H1 (cell line): ENCODE results near the gene BTBD16. TPM values are rescaled to one million over a fixed set of nuclear protein-coding genes. Genes with fewer than 3 reads are reported as not detected.

Experiments
- CTCF ChIA-PET: fragments of 300-600 bp; sonication (Branson Sonifier 250); formaldehyde crosslinking; loops from one replicate; lab custom pipeline; 2021; ENCODE audit not compliant: partially characterized antibody; lab: Charles Lee
- POLR2A ChIA-PET: fragments of 300-600 bp; sonication (Branson Sonifier 250); formaldehyde crosslinking; loops from one replicate; lab custom pipeline; 2021; ENCODE audit warnings: inconsistent platforms; ENCODE audit not compliant: partially characterized antibody; lab: Charles Lee
- DNase-seq, 2 experiments: peaks; one replicate each; pipeline versions ENCODE4 v3.0.0 to v3.0.0-alpha.2; 2010 to 2022; ENCODE audit warnings: low spot score in 2 of 2, low read depth in 1 of 2, mixed read lengths in 1 of 2
- FAIRE-seq: peaks from 2 replicates; lab custom pipeline; 2011; peaks lifted over from hg19 to GRCh38; lab: Jason Lieb, UNC
- H2AFZ ChIP-seq: 2 replicates; pipeline ENCODE4 v1.8.1; 2012; ENCODE audit warnings: low read length, inconsistent platforms
- H2AK5ac ChIP-seq: 2 replicates; pipeline ENCODE4 v1.6.1; 2013; ENCODE audit warnings: low read depth, low read length
- H2BK120ac ChIP-seq: replicated peaks from 2 replicates; pipeline ENCODE3; 2013; ENCODE audit warnings: low read depth, low read length, inconsistent platforms
- H2BK12ac ChIP-seq: 2 replicates; pipeline ENCODE4 v1.6.1; 2013; ENCODE audit warnings: low read depth, low read length
- H2BK15ac ChIP-seq: 2 replicates; pipeline ENCODE4 v1.6.1; 2013; ENCODE audit warnings: low read length
- H2BK20ac ChIP-seq: 2 replicates; pipeline ENCODE4 v1.6.1; 2013; ENCODE audit warnings: low read length
- H2BK5ac ChIP-seq: 2 replicates; pipeline ENCODE4 v1.6.1; 2013; ENCODE audit warnings: low read depth, low read length
- H3K14ac ChIP-seq: 2 replicates; pipeline ENCODE4 v1.6.1; 2013; ENCODE audit warnings: inconsistent platforms; ENCODE audit not compliant: insufficient read length
- H3K18ac ChIP-seq: 2 replicates; pipeline ENCODE4 v1.6.1; 2013; ENCODE audit warnings: low read length; ENCODE audit errors: extremely low read depth
- H3K23ac ChIP-seq: 2 replicates; pipeline ENCODE4 v1.6.1; 2013; ENCODE audit warnings: inconsistent platforms; ENCODE audit not compliant: insufficient read length
- H3K23me2 ChIP-seq: 2 replicates; pipeline ENCODE4 v1.6.1; 2013; ENCODE audit warnings: low read depth, low read length
- H3K27ac ChIP-seq: 2 replicates; pipeline ENCODE4 v1.6.1; 2011; ENCODE audit warnings: low read depth, low read length, inconsistent platforms
- H3K27me3 ChIP-seq, 4 experiments: replicated peaks in 1 of 4; 1 replicate in 1 of 4; 2 replicates in 3 of 4; pipeline versions ENCODE4 v1.6.1 to v1.8.1; 2011 to 2013; ENCODE audit warnings: low read length in 3 of 4, mild to moderate bottlenecking in 3 of 4, inconsistent platforms in 2 of 4, mixed read lengths in 2 of 4, moderate library complexity in 1 of 4; ENCODE audit not compliant: control insufficient read depth in 3 of 4, insufficient read depth in 3 of 4; ENCODE audit errors: extremely low read depth in 1 of 4
- H3K36me3 ChIP-seq, 4 experiments: 2 replicates each; pipeline versions ENCODE4 v1.6.1 to v1.8.1; 2011 to 2013; ENCODE audit warnings: mild to moderate bottlenecking in 4 of 4, low read length in 3 of 4, moderate library complexity in 2 of 4, control low read depth in 1 of 4, inconsistent platforms in 1 of 4; ENCODE audit not compliant: insufficient read depth in 4 of 4, control insufficient read depth in 2 of 4
- H3K4ac ChIP-seq: replicated peaks from 2 replicates; pipeline ENCODE3; 2013; ENCODE audit warnings: low read length, low read depth, mixed read lengths, inconsistent platforms; ENCODE audit not compliant: insufficient read length
- H3K4me1 ChIP-seq, 4 experiments: replicated peaks in 1 of 4; 1 replicate in 1 of 4; 2 replicates in 3 of 4; pipeline versions ENCODE4 v1.6.1 to v1.8.1; 2011 to 2013; ENCODE audit warnings: low read length in 3 of 4, inconsistent platforms in 2 of 4, mixed read lengths in 1 of 4; ENCODE audit not compliant: insufficient read depth in 4 of 4, control insufficient read depth in 3 of 4
- H3K4me2 ChIP-seq, 2 experiments: 2 replicates each; pipeline versions ENCODE4 v1.6.1 to v1.8.1; 2011 to 2013; ENCODE audit warnings: low read depth in 2 of 2, low read length in 2 of 2, control low read depth in 1 of 2, inconsistent platforms in 1 of 2, mild to moderate bottlenecking in 1 of 2; ENCODE audit not compliant: insufficient read depth in 1 of 2
- H3K4me3 ChIP-seq, 4 experiments: fragments of 200-600, 300-600 bp in 1 of 4; sonication (generic), shearing (Covaris generic), sonication (Bioruptor Twin) in 1 of 4; 2 replicates each; pipeline versions ENCODE4 v1.5.1 to v1.8.1; 2011 to 2016; ENCODE audit warnings: low read length in 4 of 4, low read depth in 3 of 4, control low read depth in 2 of 4, inconsistent platforms in 2 of 4, mild to moderate bottlenecking in 2 of 4, mixed read lengths in 1 of 4, moderate library complexity in 1 of 4; ENCODE audit not compliant: insufficient read depth in 2 of 4; ENCODE audit errors: extremely low read depth in 1 of 4
- H3K56ac ChIP-seq: replicated peaks from 2 replicates; pipeline ENCODE3; 2013; ENCODE audit warnings: low read depth, mild to moderate bottlenecking, mixed read lengths, low read length, inconsistent platforms; ENCODE audit not compliant: insufficient read length
- H3K79me1 ChIP-seq: 2 replicates; pipeline ENCODE4 v1.6.1; 2013; ENCODE audit warnings: low read depth, low read length, control low read depth
- H3K79me2 ChIP-seq, 2 experiments: 2 replicates each; pipeline versions ENCODE4 v1.6.1 to v1.8.1; 2012 to 2013; ENCODE audit warnings: low read length in 2 of 2, mild to moderate bottlenecking in 2 of 2, inconsistent platforms in 1 of 2; ENCODE audit not compliant: insufficient read depth in 2 of 2, control insufficient read depth in 1 of 2
- H3K9ac ChIP-seq, 4 experiments: replicated peaks in 1 of 4; 1 replicate in 1 of 4; 2 replicates in 3 of 4; pipeline versions ENCODE4 v1.6.1 to v1.8.1; 2011 to 2013; ENCODE audit warnings: low read depth in 3 of 4, low read length in 3 of 4, control low read depth in 2 of 4, mild to moderate bottlenecking in 2 of 4, moderate library complexity in 2 of 4, inconsistent platforms in 1 of 4; ENCODE audit errors: extremely low read depth in 1 of 4
- H3K9me3 ChIP-seq, 2 experiments: 2 replicates each; pipeline versions ENCODE4 v1.6.1 to v1.8.1; 2012 to 2013; ENCODE audit warnings: mild to moderate bottlenecking in 2 of 2, moderate library complexity in 2 of 2, control low read depth in 1 of 2, inconsistent platforms in 1 of 2, low read depth in 1 of 2, low read length in 1 of 2, mixed read lengths in 1 of 2; ENCODE audit not compliant: insufficient read depth in 2 of 2
- H4K20me1 ChIP-seq, 2 experiments: replicated peaks in 1 of 2; 2 replicates each; pipeline versions ENCODE3 to v1.8.1; 2011 to 2013; ENCODE audit warnings: inconsistent platforms in 2 of 2, low read length in 2 of 2, mild to moderate bottlenecking in 1 of 2; ENCODE audit not compliant: insufficient read depth in 2 of 2, control insufficient read depth in 1 of 2
- H4K5ac ChIP-seq: 2 replicates; pipeline ENCODE4 v1.6.1; 2013; ENCODE audit warnings: low read length, low read depth, mixed read lengths, inconsistent platforms; ENCODE audit not compliant: insufficient read length
- H4K8ac ChIP-seq: 2 replicates; pipeline ENCODE4 v1.8.0; 2013; ENCODE audit warnings: mild to moderate bottlenecking, moderate library complexity, low read length, inconsistent platforms; ENCODE audit not compliant: insufficient read depth; ENCODE audit errors: extremely low read depth
- H4K91ac ChIP-seq: replicated peaks from 2 replicates; pipeline ENCODE3; 2013; ENCODE audit warnings: low read length, mixed read lengths, inconsistent platforms; ENCODE audit not compliant: insufficient read length
- ATF3 ChIP-seq: IDR thresholded peaks from 2 replicates; pipeline ENCODE4 v1.6.1; 2011; ENCODE audit warnings: low read depth, mild to moderate bottlenecking, low read length; ENCODE audit not compliant: insufficient read depth
- CBX5 ChIP-seq: fragments of 300-800, 300-1000 bp; sonication (generic); IDR thresholded peaks from 2 replicates; pipeline ENCODE4 v1.7.1; 2016; ENCODE audit warnings: antibody characterized with exemption, low read length, low read depth
- CBX8 ChIP-seq: fragments of 300-800, 300-1000 bp; sonication (generic); IDR thresholded peaks from 2 replicates; pipeline ENCODE4 v1.7.1; 2016; ENCODE audit warnings: low read depth, low read length, borderline replicate concordance
- CREB1 ChIP-seq: IDR thresholded peaks from 2 replicates; pipeline ENCODE4 v1.6.1; 2012; ENCODE audit warnings: inconsistent platforms
- E2F6 ChIP-seq: IDR thresholded peaks from 2 replicates; pipeline ENCODE4 v1.6.1; 2012; ENCODE audit warnings: inconsistent platforms
- KDM1A ChIP-seq: fragments of 200-600, 300-600 bp; sonication (generic); IDR thresholded peaks from 2 replicates; pipeline ENCODE4 v1.7.1; 2016; ENCODE audit warnings: mild to moderate bottlenecking, low read length, borderline replicate concordance
- NANOG ChIP-seq: IDR thresholded peaks from 2 replicates; pipeline ENCODE4 v1.6.1; 2011; ENCODE audit warnings: low read length, low read depth, mild to moderate bottlenecking, inconsistent platforms; ENCODE audit not compliant: insufficient read depth, poor library complexity, severe bottlenecking
- POLR2A ChIP-seq, 2 experiments: IDR thresholded peaks; 1 replicate in 1 of 2; 2 replicates in 1 of 2; pipeline ENCODE4 v1.6.1; 2011; ENCODE audit warnings: low read depth in 2 of 2, low read length in 2 of 2, mild to moderate bottlenecking in 2 of 2; ENCODE audit errors: control extremely low read depth in 1 of 2
- POU5F1 ChIP-seq: IDR thresholded peaks from 2 replicates; pipeline ENCODE4 v1.6.1; 2011; ENCODE audit warnings: low read depth, mild to moderate bottlenecking, low read length, moderate library complexity
- RFX5 ChIP-seq: IDR thresholded peaks from 2 replicates; pipeline ENCODE4 v1.6.1; 2011; ENCODE audit warnings: low read depth, low read length, improper control_type of control experiment, borderline replicate concordance
- SIX5 ChIP-seq: IDR thresholded peaks from 2 replicates; pipeline ENCODE4 v1.6.1; 2011; ENCODE audit warnings: mild to moderate bottlenecking, low read depth, low read length
- WGBS, 2 experiments: shearing (Covaris generic) in 1 of 2; methylation state at CpG; one replicate each; pipeline versions ENCODE4 v1.1.6 to v1.1.7; 2013 to 2015; ENCODE audit warnings: low lambda C conversion rate in 2 of 2, mixed read lengths in 2 of 2, inconsistent platforms in 1 of 2, low coverage in 1 of 2, missing lambda C conversion rate in 1 of 2; ENCODE audit not compliant: insufficient replicate concordance in 2 of 2, insufficient coverage in 1 of 2, insufficient read length in 1 of 2; ENCODE audit errors: extremely low coverage in 1 of 2, missing lambda C conversion rate in 1 of 2; 5-methylcytosine and 5-hydroxymethylcytosine counted together
- polyA plus RNA-seq, 7 experiments: library from polyadenylated mRNA; depleted of rRNA in 3 of 7; stranded (reverse) in 5 of 7; unstranded in 2 of 7; fragments of >200 nt in 5 of 7; fragments of 200-250 nt in 2 of 7; gene quantifications; 1 replicate in 5 of 7; 2 replicates in 1 of 7; 4 replicates in 1 of 7; pipeline versions ENCODE4 v1.2.1 to v1.2.3, GENCODE V29; 2011 to 2013; ENCODE audit warnings: missing spikeins in 2 of 7, mixed read lengths in 2 of 7
- total RNA-seq: library from RNA; stranded (reverse); fragmentation: NEBNext Ultra II Directional; extraction: Animal tissue kit (Norgen Biotek cat#: 25700); gene quantifications from 2 replicates; pipeline ENCODE4 v1.2.1, GENCODE V29; 2021
- TF ChIP-seq, protein P1 (sequence below): IDR thresholded peaks from 2 replicates; pipeline ENCODE4 v1.6.1; 2012; ENCODE audit warnings: inconsistent platforms

Gene BTBD16
- total and polyA plus RNA-seq, 2 of the 8 experiments (the other 6 are each of a cell fraction or from before 2014, with no cell fraction given) = 0.05 TPM; not detected in 1

- Histone ChIP-seq H3K23ac (no peak overlapping the region), H3K56ac (no peak overlapping the region), H3K4ac (no peak overlapping the region), H2BK5ac (no peak overlapping the region), H2BK12ac (no peak overlapping the region), H2AK5ac (no peak overlapping the region), H3K79me2 (no peaks in the 10 kb centered on the region), H4K20me1 (no peaks in the 10 kb centered on the region), H4K5ac (no peak overlapping the region), H2BK15ac (no peak overlapping the region), H3K9ac (no peak overlapping the region), H3K27me3 (no peaks in the 10 kb centered on the region), H3K18ac (no peak overlapping the region), H3K4me3 (no peak overlapping the region), H3K14ac (no peak overlapping the region), H2BK20ac (no peak overlapping the region), H4K91ac (no peak overlapping the region), H4K8ac (no peak overlapping the region), H3K4me2 (no peak overlapping the region), H3K4me1 (no peaks in the 10 kb centered on the region), H3K36me3 (no peaks in the 10 kb centered on the region), H3K23me2 (no peaks in the 10 kb centered on the region), H2BK120ac (no peak overlapping the region), H3K79me1 (no peaks in the 10 kb centered on the region), H3K9me3 (no peaks in the 10 kb centered on the region), H3K27ac (no peak overlapping the region), H2AFZ (no peak overlapping the region)
- ChIA-PET POLR2A (no interaction called here), CTCF (interaction anchor here (1.1 to 1.4 kb wide), 3 partner anchors 17 to 119 kb away, joined by 3 to 5 read pairs (median 3); no protein-coding TSS in a partner anchor)
- 94% methylated on average over 12 of the region's 12 CpGs; no CpG with 5 or more reads in 1 of the 2 experiments for WGBS, 2 experiments
- DNase-seq (no peak), FAIRE-seq (no peak)
- TF ChIP-seq ATF3 = no peak
- TF ChIP-seq POU5F1 = no peak
- no peak for TF ChIP-seq RFX5
- no peak for TF ChIP-seq E2F6
- TF ChIP-seq KDM1A = no peak
- no peak for TF ChIP-seq CBX5
- TF ChIP-seq NANOG = no peak
- no peak for TF ChIP-seq POLR2A (IDR thresholded peaks at IDR 0.05; ENCODE audit: control extremely low read depth in 1 of 2, low read depth in 2 of 2, low read length in 2 of 2)
- no peak for TF ChIP-seq SIX5
- TF ChIP-seq CREB1 = no peak
- TF ChIP-seq, protein P1, sequence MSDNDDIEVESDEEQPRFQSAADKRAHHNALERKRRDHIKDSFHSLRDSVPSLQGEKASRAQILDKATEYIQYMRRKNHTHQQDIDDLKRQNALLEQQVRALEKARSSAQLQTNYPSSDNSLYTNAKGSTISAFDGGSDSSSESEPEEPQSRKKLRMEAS = no peak
- TF ChIP-seq CBX8 = no peak
Measured at GRCh38 chr10:122316224-122316884, 45.3 kb downstream of the BTBD16 start.
